Measurements from ENCODE around the gene C6orf47. TPM values are rescaled to one million over a fixed set of nuclear protein-coding genes. Genes with fewer than 3 reads are reported as not detected.
A peak's percentile ranks its signal among the peaks of the same experiment; 100 is the strongest.

The C6orf47 gene
- total RNA-seq, 4 donors from 2014 or later = 35.8 to 39.9 (median 37.2) TPM

DNA sequence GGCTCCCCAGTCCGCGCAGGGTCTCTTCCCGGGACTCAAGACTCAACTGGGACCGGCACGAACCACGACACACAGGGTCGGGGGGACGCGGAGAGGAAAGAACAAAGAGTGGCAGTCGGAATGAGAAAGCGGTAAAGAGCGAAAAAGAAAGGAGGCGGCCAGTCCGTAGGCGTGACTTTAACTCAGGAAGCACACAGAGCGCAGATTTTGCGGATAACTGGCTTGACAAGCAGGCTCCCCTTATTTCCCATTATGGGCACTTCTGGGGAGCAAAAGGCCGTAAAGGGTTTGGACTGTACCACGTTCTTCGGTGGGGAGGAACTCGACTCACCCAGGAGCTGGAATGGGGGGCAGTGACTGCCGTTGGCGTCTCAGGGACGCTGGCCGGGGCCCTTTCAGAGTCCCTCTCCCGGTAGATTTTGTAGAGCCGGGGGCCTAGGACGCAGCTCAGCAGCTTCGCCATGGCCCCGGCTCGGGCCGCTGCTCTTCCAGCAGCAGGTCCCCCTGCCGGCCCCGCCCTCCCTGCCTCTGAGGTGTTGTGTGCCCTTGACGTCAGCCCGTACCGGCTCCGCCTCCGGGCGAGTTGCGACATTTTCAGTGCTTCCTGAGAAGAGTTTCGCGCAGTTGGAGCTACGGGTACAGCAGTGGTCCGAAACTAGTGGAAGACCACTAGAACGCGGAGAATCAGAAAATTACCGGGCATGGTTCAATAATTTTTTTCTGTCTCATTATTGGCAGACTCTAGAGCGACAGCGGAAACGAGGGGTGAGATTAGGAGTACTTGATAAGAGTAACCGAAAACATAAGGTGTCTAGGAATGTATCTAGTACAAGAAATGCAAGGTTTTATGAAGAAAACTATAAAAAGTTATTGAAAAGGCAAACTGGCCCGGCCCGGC lies 42.5 kb upstream of the C6orf47 start, which contains the start of gene ABHD16A:
Gene ABHD16A, minus strand, starts transcription at position 506 of the 898 bp plus-strand sequence. Its CDS starts 43 bp downstream, at position 463.
- DNase-seq (ENCODE audit: low spot score in 2 of 2) = peak; percentile 98 to 100
- H3K4me3 ChIP-seq (ENCODE audit: low read depth, poor library complexity, severe bottlenecking) = peak within 1 kb of the TSS; percentile 73
- 1% methylated on average over 42 to 54 of the region's 54 CpGs for WGBS, 2 donors
- intact Hi-C loops (cut with DNase I; ENCODE audit: low total_unique reads) = no loop called here
- peak in 1 of 2 donors; percentile 94 for TF ChIP-seq POLR2A (IDR thresholded peaks at IDR 0.05)
- TF ChIP-seq, protein P1, sequence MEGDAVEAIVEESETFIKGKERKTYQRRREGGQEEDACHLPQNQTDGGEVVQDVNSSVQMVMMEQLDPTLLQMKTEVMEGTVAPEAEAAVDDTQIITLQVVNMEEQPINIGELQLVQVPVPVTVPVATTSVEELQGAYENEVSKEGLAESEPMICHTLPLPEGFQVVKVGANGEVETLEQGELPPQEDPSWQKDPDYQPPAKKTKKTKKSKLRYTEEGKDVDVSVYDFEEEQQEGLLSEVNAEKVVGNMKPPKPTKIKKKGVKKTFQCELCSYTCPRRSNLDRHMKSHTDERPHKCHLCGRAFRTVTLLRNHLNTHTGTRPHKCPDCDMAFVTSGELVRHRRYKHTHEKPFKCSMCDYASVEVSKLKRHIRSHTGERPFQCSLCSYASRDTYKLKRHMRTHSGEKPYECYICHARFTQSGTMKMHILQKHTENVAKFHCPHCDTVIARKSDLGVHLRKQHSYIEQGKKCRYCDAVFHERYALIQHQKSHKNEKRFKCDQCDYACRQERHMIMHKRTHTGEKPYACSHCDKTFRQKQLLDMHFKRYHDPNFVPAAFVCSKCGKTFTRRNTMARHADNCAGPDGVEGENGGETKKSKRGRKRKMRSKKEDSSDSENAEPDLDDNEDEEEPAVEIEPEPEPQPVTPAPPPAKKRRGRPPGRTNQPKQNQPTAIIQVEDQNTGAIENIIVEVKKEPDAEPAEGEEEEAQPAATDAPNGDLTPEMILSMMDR (IDR thresholded peaks at IDR 0.05) = peak in 1 of 3 donors; percentile 51

DNA sequence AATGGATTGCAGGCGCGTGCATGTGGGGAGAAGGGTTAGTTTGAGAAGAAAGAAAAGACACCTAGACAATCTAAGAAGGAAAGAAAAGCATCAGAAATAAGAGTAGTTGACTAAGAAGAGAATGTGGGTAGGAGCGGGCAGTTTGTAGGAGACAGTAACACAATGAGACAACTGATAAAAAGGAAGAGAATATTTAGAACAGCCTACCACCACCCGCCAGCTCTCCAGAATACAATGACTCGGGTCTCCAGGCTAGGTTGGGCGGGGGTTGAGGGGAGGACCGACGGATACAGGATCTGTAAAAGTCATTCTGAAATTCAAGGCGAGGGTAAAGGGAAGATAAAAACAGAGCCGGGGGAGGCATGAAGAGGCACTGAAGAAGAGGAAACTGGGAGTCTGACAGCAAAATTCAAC lies 41.8 kb upstream of the C6orf47 start:
- no peak for DNase-seq (ENCODE audit: low spot score in 2 of 2)
- peak overlapping the region; percentile 73 for H3K4me3 ChIP-seq (ENCODE audit: low read depth, poor library complexity, severe bottlenecking)
- intact Hi-C loops (cut with DNase I; ENCODE audit: low total_unique reads) = no loop called here
- WGBS, 2 donors = 1% methylated on average over 10 of the region's 10 CpGs
- TF ChIP-seq, protein P1 (IDR thresholded peaks at IDR 0.05) = no peak
- TF ChIP-seq POLR2A (IDR thresholded peaks at IDR 0.05) = no peak

DNA sequence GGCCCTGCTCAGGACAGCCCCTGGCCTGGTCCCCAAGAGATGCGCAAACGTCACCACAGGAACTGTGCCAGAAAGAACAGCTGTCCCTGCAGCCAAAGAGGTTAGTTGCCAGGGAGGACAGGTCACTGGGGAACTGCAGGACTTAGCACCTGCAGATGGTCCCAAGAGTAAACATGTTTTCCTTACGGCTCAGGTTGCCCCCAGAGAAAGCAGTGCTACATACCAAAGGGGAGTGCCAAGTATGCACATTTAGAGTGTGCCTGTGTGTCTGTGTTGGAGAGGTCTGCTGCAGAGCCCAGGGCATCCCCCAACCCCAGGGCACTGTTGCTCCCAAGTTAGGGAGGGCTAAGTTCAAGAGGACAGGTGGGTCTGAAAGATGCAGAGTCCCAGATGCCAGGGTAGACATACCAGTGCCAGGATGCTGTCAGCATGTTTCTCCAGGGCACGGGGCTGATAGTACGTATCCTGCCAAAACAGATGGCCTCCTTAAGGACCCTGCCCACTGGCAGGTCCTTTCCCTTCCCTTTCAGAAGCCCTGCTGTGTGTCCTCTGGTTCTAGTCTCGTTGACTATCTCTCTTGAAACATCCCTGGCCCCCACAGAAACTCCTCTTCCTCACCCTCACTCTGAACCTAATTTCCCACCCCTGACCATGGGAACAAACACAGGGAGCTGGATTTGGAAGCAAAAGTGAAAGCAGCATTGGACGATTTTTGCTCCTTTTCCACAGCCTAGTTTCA lies 41.3 kb upstream of the C6orf47 start:
- 21 to 27% methylated on average over 7 of the region's 7 CpGs for WGBS, 2 donors
- peak overlapping the region; percentile 73 for H3K4me3 ChIP-seq (ENCODE audit: low read depth, poor library complexity, severe bottlenecking)
- intact Hi-C loops (cut with DNase I; ENCODE audit: low total_unique reads) = no loop called here
- TF ChIP-seq POLR2A (IDR thresholded peaks at IDR 0.05) = no peak
- TF ChIP-seq, protein P1 (IDR thresholded peaks at IDR 0.05) = no peak
- no peak for DNase-seq (ENCODE audit: low spot score in 2 of 2)

DNA sequence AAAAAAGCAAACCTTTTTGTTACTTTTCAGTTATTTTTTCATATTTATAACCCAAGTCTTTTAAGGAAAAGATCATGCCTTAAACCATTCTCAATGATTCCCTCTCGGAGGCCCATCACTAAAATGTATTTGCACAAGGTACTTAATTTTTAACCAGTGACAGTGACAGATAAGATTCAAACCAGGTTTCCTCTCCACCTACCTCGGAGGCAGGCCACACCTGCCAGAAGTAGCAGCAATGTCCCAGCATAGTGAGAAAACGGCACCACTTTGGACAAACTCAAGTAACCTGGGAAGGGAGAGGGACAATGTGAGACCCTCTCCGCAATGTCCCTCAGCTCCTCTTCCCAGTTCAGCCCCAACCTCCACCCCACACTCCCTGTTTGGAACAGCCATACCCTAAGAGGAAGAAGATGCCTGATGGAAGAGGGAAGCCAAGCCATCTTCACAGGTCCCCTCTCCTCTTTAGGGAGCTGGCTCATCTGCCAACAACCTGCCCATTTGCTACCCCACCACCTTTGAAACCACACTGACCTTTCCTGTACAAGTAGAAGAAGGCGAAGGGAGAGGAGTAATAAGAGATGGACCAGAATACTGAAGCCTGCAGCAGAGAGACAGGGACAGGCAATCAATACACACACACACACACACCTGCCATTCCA lies 40.3 kb upstream of the C6orf47 start:
- WGBS, 2 donors = 76 to 82% methylated on average over 5 of the region's 5 CpGs
- intact Hi-C loops (cut with DNase I; ENCODE audit: low total_unique reads) = no loop called here
- no peak for DNase-seq (ENCODE audit: low spot score in 2 of 2)
- TF ChIP-seq, protein P1 (IDR thresholded peaks at IDR 0.05) = no peak
- TF ChIP-seq POLR2A (IDR thresholded peaks at IDR 0.05) = no peak
- no peak overlapping the region for H3K4me3 ChIP-seq (ENCODE audit: low read depth, poor library complexity, severe bottlenecking)

DNA sequence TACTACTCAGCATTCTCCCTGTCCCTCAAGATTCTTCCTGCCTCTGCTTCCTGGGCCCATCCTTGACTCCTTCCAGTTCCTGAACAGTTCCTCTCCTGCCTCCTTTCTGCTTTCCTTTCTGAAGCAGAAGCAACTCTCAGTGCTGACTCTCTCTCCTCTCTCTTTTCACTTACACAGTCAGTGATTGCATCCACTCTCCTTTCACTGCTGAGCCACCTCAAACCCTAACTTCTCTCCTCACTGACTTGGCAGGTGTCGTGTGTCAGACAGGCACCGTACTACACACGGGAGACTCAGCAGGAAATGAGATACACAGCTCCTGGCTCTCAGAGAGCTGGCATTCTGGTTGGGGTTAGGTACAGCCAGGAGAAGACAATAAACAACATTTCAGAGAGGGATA lies 37.0 kb upstream of the C6orf47 start:
- no peak for TF ChIP-seq POLR2A (IDR thresholded peaks at IDR 0.05)
- TF ChIP-seq, protein P1 (IDR thresholded peaks at IDR 0.05) = no peak

More for the DNA sequence above, 37.0 kb upstream of the C6orf47 start:
- no peak for DNase-seq (ENCODE audit: low spot score in 2 of 2)
- intact Hi-C loops (cut with DNase I; ENCODE audit: low total_unique reads) = no loop called here
- no peak overlapping the region for H3K4me3 ChIP-seq (ENCODE audit: low read depth, poor library complexity, severe bottlenecking)
- 30 to 31% methylated on average over 3 of the region's 3 CpGs for WGBS, 2 donors

Measured in lower leg skin (tissue), 4 donors.